NT2/D1 (cell line): Measurements from ENCODE around the gene CCDC91.

Experiments used
- SUZ12 ChIP-seq: IDR thresholded peaks from 2 replicates; pipeline ENCODE4 v1.6.1; 2011; ENCODE audit not compliant: insufficient read length, insufficient read depth; ENCODE audit errors: extremely low read depth
- YY1 ChIP-seq: IDR thresholded peaks from 2 replicates; pipeline ENCODE4 v1.6.1; 2011; ENCODE audit not compliant: insufficient read length, insufficient read depth
- ZNF274 ChIP-seq: IDR thresholded peaks from 2 replicates; pipeline ENCODE4 v1.6.1; 2011; ENCODE audit warnings: mild to moderate bottlenecking, low read depth, low read length

GRCh38 chr12:28497889-28498411 is 307.7 kb downstream of the CCDC91 start:
- TF ChIP-seq ZNF274 (no peak), YY1 (no peak), SUZ12 (no peak)
